H9 (cell line): ENCODE data around the gene AP4S1. TPM values are rescaled to one million over a fixed set of nuclear protein-coding genes. Genes with fewer than 3 reads are reported as not detected.

Source experiments
- DNase-seq: peaks from one replicate; pipeline ENCODE4 v3.0.0-alpha.2; 2017
- H2AFZ ChIP-seq: one replicate; pipeline ENCODE4 v1.6.1; 2013; ENCODE audit warnings: mild to moderate bottlenecking, low read length, control low read depth, moderate library complexity
- H2AK5ac ChIP-seq: 2 replicates; pipeline ENCODE4 v1.6.1; 2013; ENCODE audit warnings: low read length, control low read depth, mixed read lengths; ENCODE audit not compliant: insufficient read length
- H2BK120ac ChIP-seq: one replicate; pipeline ENCODE4 v1.6.1; 2013; ENCODE audit warnings: low read depth, mild to moderate bottlenecking, low read length, control low read depth, inconsistent platforms; ENCODE audit not compliant: poor library complexity, severe bottlenecking
- H2BK12ac ChIP-seq: 2 replicates; pipeline ENCODE4 v1.6.1; 2013; ENCODE audit warnings: low read length, control low read depth, mixed read lengths, low read depth; ENCODE audit not compliant: insufficient read length
- H2BK15ac ChIP-seq: 2 replicates; pipeline ENCODE4 v1.6.1; 2013; ENCODE audit warnings: low read depth, low read length, control low read depth
- H2BK20ac ChIP-seq: one replicate; pipeline ENCODE4 v1.6.1; 2013; ENCODE audit warnings: low read depth, mild to moderate bottlenecking, low read length, control low read depth, inconsistent platforms; ENCODE audit not compliant: poor library complexity, severe bottlenecking
- H2BK5ac ChIP-seq: 2 replicates; pipeline ENCODE4 v1.6.1; 2013; ENCODE audit warnings: low read length, control low read depth, mixed read lengths; ENCODE audit not compliant: insufficient read length
- H3K14ac ChIP-seq: 2 replicates; pipeline ENCODE4 v1.6.1; 2013; ENCODE audit warnings: low read length, control low read depth; ENCODE audit not compliant: insufficient read depth
- H3K18ac ChIP-seq: 2 replicates; pipeline ENCODE4 v1.6.1; 2013; ENCODE audit warnings: low read depth, mild to moderate bottlenecking, mixed read lengths, low read length, control low read depth; ENCODE audit not compliant: insufficient read length
- H3K23ac ChIP-seq: 2 replicates; pipeline ENCODE4 v1.6.1; 2013; ENCODE audit warnings: low read length, control low read depth, mixed read lengths, low read depth; ENCODE audit not compliant: insufficient read length
- H3K23me2 ChIP-seq: 2 replicates; pipeline ENCODE4 v1.6.1; 2013; ENCODE audit warnings: low read depth, mild to moderate bottlenecking, mixed read lengths, low read length, control low read depth; ENCODE audit not compliant: insufficient read length, poor library complexity, severe bottlenecking
- H3K27ac ChIP-seq: 2 replicates; pipeline ENCODE4 v1.5.1; 2013; ENCODE audit warnings: low read length, control low read depth, mixed read lengths, low read depth; ENCODE audit not compliant: insufficient read length
- H3K27me3 ChIP-seq: 2 replicates; pipeline ENCODE4 v1.6.1; 2013; ENCODE audit warnings: low read length, control low read depth, inconsistent platforms; ENCODE audit not compliant: insufficient read depth
- H3K4ac ChIP-seq: 2 replicates; pipeline ENCODE4 v1.6.1; 2013; ENCODE audit warnings: low read depth, mild to moderate bottlenecking, control low read depth, inconsistent platforms, low read length, moderate library complexity
- H3K4me1 ChIP-seq: 2 replicates; pipeline ENCODE4 v1.6.1; 2013; ENCODE audit warnings: low read length, control low read depth, inconsistent platforms; ENCODE audit not compliant: insufficient read depth
- H3K4me2 ChIP-seq: 2 replicates; pipeline ENCODE4 v1.6.1; 2013; ENCODE audit warnings: low read length, control low read depth, mixed read lengths; ENCODE audit not compliant: insufficient read length, insufficient read depth
- H3K56ac ChIP-seq: 2 replicates; pipeline ENCODE4 v1.6.1; 2013; ENCODE audit warnings: low read depth, mild to moderate bottlenecking, mixed read lengths, low read length, control low read depth; ENCODE audit not compliant: insufficient read length
- H3K79me1 ChIP-seq: 2 replicates; pipeline ENCODE4 v1.6.1; 2013; ENCODE audit warnings: low read depth, mild to moderate bottlenecking, moderate library complexity, low read length, control low read depth, inconsistent platforms; ENCODE audit not compliant: insufficient read depth, poor library complexity, severe bottlenecking
- H3K79me2 ChIP-seq: 2 replicates; pipeline ENCODE4 v1.6.1; 2013; ENCODE audit warnings: low read length, control low read depth, inconsistent platforms; ENCODE audit not compliant: insufficient read depth
- H3K9ac ChIP-seq: 2 replicates; pipeline ENCODE4 v1.6.1; 2013; ENCODE audit warnings: low read length, control low read depth, mixed read lengths; ENCODE audit not compliant: insufficient read length; ENCODE audit errors: extremely low read depth
- H3K9me3 ChIP-seq: one replicate; pipeline ENCODE4 v1.6.1; 2013; ENCODE audit warnings: low read depth, low read length, inconsistent platforms; ENCODE audit not compliant: control insufficient read depth
- H3T11ph ChIP-seq: one replicate; pipeline ENCODE4 v1.6.1; 2013; ENCODE audit warnings: mild to moderate bottlenecking, low read length, control low read depth, inconsistent platforms
- H4K20me1 ChIP-seq: one replicate; pipeline ENCODE4 v1.6.1; 2013; ENCODE audit not compliant: control insufficient read depth, insufficient read length, insufficient read depth
- H4K5ac ChIP-seq: 2 replicates; pipeline ENCODE4 v1.6.1; 2013; ENCODE audit warnings: low read depth, mild to moderate bottlenecking, mixed read lengths, low read length, control low read depth; ENCODE audit not compliant: insufficient read length
- H4K8ac ChIP-seq: replicated peaks from 2 replicates; pipeline ENCODE4 v1.6.1; 2013; ENCODE audit warnings: low read length, control low read depth, mixed read lengths, low read depth; ENCODE audit not compliant: insufficient read length
- H4K91ac ChIP-seq: 2 replicates; pipeline ENCODE4 v1.6.1; 2013; ENCODE audit warnings: low read depth, mild to moderate bottlenecking, moderate library complexity, mixed read lengths, low read length, control low read depth; ENCODE audit not compliant: insufficient read length
- H3K27ac Mint-ChIP-seq, 3 experiments: 2 replicates in 2 of 3; 3 replicates in 1 of 3; pipeline ENCODE4 v1.8.0; 2020 to 2021; ENCODE audit warnings: mixed read lengths in 3 of 3, mild to moderate bottlenecking in 1 of 3, moderate library complexity in 1 of 3
- H3K27me3 Mint-ChIP-seq: 2 replicates; pipeline ENCODE4 v1.8.0; 2021; ENCODE audit warnings: low read depth, mild to moderate bottlenecking, moderate library complexity, mixed read lengths
- H3K36me3 Mint-ChIP-seq, 3 experiments: 2 replicates in 2 of 3; 3 replicates in 1 of 3; pipeline ENCODE4 v1.8.0; 2020 to 2021; ENCODE audit warnings: low read depth in 3 of 3, mixed read lengths in 3 of 3; ENCODE audit not compliant: insufficient read depth in 1 of 3
- H3K4me1 Mint-ChIP-seq, 2 experiments: 2 replicates each; pipeline ENCODE4 v1.8.0; 2020; ENCODE audit warnings: mixed read lengths in 2 of 2
- H3K4me3 Mint-ChIP-seq, 2 experiments: 2 replicates in 1 of 2; 3 replicates in 1 of 2; pipeline ENCODE4 v1.8.0; 2020 to 2021; ENCODE audit warnings: mild to moderate bottlenecking in 2 of 2, mixed read lengths in 2 of 2, moderate library complexity in 1 of 2
- H3K9me3 Mint-ChIP-seq, 2 experiments: 2 replicates in 1 of 2; 3 replicates in 1 of 2; pipeline ENCODE4 v1.8.0; 2020; ENCODE audit warnings: mild to moderate bottlenecking in 2 of 2, mixed read lengths in 2 of 2, moderate library complexity in 1 of 2
- CTCF ChIP-seq: fragments of 200-600 bp; sonication (generic); conservative IDR thresholded peaks from 3 replicates; pipeline ENCODE4 v1.8.0; 2021; ENCODE audit warnings: antibody characterized with exemption, mild to moderate bottlenecking
- WGBS: extraction: QIAGEN DNeasy Blood & Tissue Kit; methylation state at CpG from one replicate; pipeline ENCODE4 v1.1.7; 2013; ENCODE audit warnings: missing lambda C conversion rate, low lambda C conversion rate, mixed read lengths; ENCODE audit not compliant: insufficient read length; ENCODE audit errors: extremely low coverage; 5-methylcytosine and 5-hydroxymethylcytosine counted together
- total RNA-seq: library from RNA; stranded (reverse); gene quantifications from 2 replicates; pipeline ENCODE4 v1.2.1, GENCODE V29; 2021

AP4S1 gene
- total RNA-seq, 1 experiment from 2014 or later: 13.7 TPM

GRCh38 chr14:31070431-31070830 lies 45.0 kb downstream of the AP4S1 start:
- no peak overlapping the region for H4K5ac ChIP-seq
- no peak overlapping the region for H2BK12ac ChIP-seq
- no peak overlapping the region for H3K27ac ChIP-seq
- no peak overlapping the region for H3K14ac ChIP-seq
- H2BK120ac ChIP-seq: no peak overlapping the region
- no peak overlapping the region for H3K4ac ChIP-seq
- no peak overlapping the region for H3K4me3 Mint-ChIP-seq
- H3K79me1 ChIP-seq: no peaks in the 10 kb centered on the region
- H3K79me2 ChIP-seq: no peaks in the 10 kb centered on the region
- H4K8ac ChIP-seq: no peak overlapping the region
- DNase-seq: no peak
- no peak for TF ChIP-seq CTCF
- no peak overlapping the region for H2BK5ac ChIP-seq
- H3K9ac ChIP-seq: no peak overlapping the region
- H2BK20ac ChIP-seq: no peak overlapping the region
- no peak overlapping the region for H2AK5ac ChIP-seq
- H2BK15ac ChIP-seq: no peak overlapping the region
- H3K56ac ChIP-seq: no peak overlapping the region
- WGBS: no CpG with 5 or more reads among the region's 5 CpGs
- H3K9me3 Mint-ChIP-seq: peaks cover 0 to 3% of the 10 kb centered on the region in 2 experiments; a peak in 1 of 5 replicates
- no peaks in the 10 kb centered on the region for H3K27me3 ChIP-seq
- H3T11ph ChIP-seq: no peak overlapping the region
- H3K18ac ChIP-seq: no peak overlapping the region
- no peak overlapping the region for H3K23ac ChIP-seq
- no peaks in the 10 kb centered on the region for H3K9me3 ChIP-seq
- H3K4me1 Mint-ChIP-seq: no peaks in the 10 kb centered on the region
- no peak overlapping the region for H3K4me2 ChIP-seq
- H3K4me1 ChIP-seq: no peaks in the 10 kb centered on the region
- no peaks in the 10 kb centered on the region for H3K23me2 ChIP-seq
- H3K36me3 Mint-ChIP-seq: peaks cover 6 to 17% (median 6%) of the 10 kb centered on the region in 3 experiments
- no peak overlapping the region for H2AFZ ChIP-seq
- peak overlapping the region in 1 of 3 experiments; percentile 33; a peak in 1 of 7 replicates for H3K27ac Mint-ChIP-seq
- H4K91ac ChIP-seq: no peak overlapping the region
- no peaks in the 10 kb centered on the region for H4K20me1 ChIP-seq
- no peaks in the 10 kb centered on the region for H3K27me3 Mint-ChIP-seq
